Hepatocyte (in vitro differentiated cells): Measurements from ENCODE around the gene DGKD.

Experiments used
- EZH2 ChIP-seq: fragments of 200-600 bp; sonication (generic); IDR thresholded peaks from 2 replicates; pipeline ENCODE4 v1.6.1; 2016; ENCODE audit warnings: antibody characterized with exemption, mild to moderate bottlenecking, borderline replicate concordance
- EZH2phosphoT487 ChIP-seq: fragments of 200-600 bp; sonication (generic); IDR thresholded peaks from one replicate; pipeline ENCODE4 v1.6.1; 2018; ENCODE audit warnings: antibody characterized with exemption, mild to moderate bottlenecking, low read depth, moderate library complexity; ENCODE audit not compliant: unreplicated experiment, severe bottlenecking
- TF ChIP-seq, protein P1 (sequence below): fragments of 200-600 bp; sonication (generic); IDR thresholded peaks from 2 replicates; pipeline ENCODE4 v1.5.1; 2016; ENCODE audit warnings: antibody characterized with exemption, mild to moderate bottlenecking; ENCODE audit not compliant: poor library complexity

DNA sequence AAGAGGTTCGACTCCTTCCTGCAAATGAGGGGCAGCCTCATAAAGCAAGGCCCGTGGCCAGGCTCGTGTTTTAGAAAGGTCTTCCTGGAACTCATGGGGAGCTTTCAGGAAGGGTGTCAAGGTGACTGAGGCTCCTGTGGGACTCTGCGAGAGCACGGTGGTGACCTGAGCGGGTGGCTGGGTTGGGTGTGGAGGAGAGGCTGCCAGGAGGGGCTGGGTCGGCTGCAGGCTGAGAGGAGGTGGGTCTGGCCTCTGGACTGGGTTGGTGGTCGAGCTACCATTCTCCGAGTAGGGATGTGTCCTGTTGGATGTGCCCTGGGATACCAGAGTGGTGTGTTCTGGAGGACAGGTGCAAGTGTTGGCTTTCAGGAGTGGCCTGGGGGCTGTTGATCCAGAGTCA is 86.4 kb downstream of the DGKD start:
- TF ChIP-seq, protein P1, sequence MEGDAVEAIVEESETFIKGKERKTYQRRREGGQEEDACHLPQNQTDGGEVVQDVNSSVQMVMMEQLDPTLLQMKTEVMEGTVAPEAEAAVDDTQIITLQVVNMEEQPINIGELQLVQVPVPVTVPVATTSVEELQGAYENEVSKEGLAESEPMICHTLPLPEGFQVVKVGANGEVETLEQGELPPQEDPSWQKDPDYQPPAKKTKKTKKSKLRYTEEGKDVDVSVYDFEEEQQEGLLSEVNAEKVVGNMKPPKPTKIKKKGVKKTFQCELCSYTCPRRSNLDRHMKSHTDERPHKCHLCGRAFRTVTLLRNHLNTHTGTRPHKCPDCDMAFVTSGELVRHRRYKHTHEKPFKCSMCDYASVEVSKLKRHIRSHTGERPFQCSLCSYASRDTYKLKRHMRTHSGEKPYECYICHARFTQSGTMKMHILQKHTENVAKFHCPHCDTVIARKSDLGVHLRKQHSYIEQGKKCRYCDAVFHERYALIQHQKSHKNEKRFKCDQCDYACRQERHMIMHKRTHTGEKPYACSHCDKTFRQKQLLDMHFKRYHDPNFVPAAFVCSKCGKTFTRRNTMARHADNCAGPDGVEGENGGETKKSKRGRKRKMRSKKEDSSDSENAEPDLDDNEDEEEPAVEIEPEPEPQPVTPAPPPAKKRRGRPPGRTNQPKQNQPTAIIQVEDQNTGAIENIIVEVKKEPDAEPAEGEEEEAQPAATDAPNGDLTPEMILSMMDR, result no peak
- TF ChIP-seq EZH2 (no peak), EZH2phosphoT487 (no peak)
